Measurements from ENCODE around the gene CEMIP. TPM values are rescaled to one million over a fixed set of nuclear protein-coding genes. Genes with fewer than 3 reads are reported as not detected.

Gene CEMIP
- total and polyA plus RNA-seq, 2 of the 4 experiments (the other 2 are of a cell fraction), result 63.8 to 78.0 TPM

GRCh38 chr15:80949756-80950155 is 170.6 kb downstream of the CEMIP start:
- in situ Hi-C loops (cut with MboI; ENCODE audit: low sequenced_read_pairs), result no loop called here

More at GRCh38 chr15:80949756-80950155, 170.6 kb downstream of the CEMIP start:
- Histone ChIP-seq H3K23ac (ENCODE audit: low read depth, low read length) (no peak overlapping the region), H3K9me1 (ENCODE audit: insufficient read depth, low read length) (peaks cover 18% of the 10 kb centered on the region), H3K9me3 (ENCODE audit: control insufficient read depth, insufficient read depth, low read length) (no peaks in the 10 kb centered on the region), H4K91ac (ENCODE audit: insufficient read depth, low read depth, low read length) (no peak overlapping the region), H3K56ac (ENCODE audit: extremely low read depth, insufficient read depth, low read length) (no peak overlapping the region), H2BK120ac (ENCODE audit: low read depth, low read length) (no peak overlapping the region), H3K27me3 (ENCODE audit: control insufficient read depth, insufficient read depth, low read length) (no peaks in the 10 kb centered on the region), H3K18ac (ENCODE audit: low read depth, low read length) (no peak overlapping the region), H2AFZ (replicated peaks; ENCODE audit: low read length, poor library complexity) (no peak overlapping the region), H3K9ac (ENCODE audit: low read depth, low read length) (no peak overlapping the region), H3K4ac (ENCODE audit: low read depth, low read length) (no peak overlapping the region), H4K20me1 (ENCODE audit: insufficient read depth, low read length) (peaks cover 58% of the 10 kb centered on the region), H3K79me1 (ENCODE audit: low read depth in 1 of 2, low read length in 2 of 2) (no peaks in the 10 kb centered on the region), H3K14ac (replicated peaks; ENCODE audit: low read depth, low read length) (no peak overlapping the region), H2BK5ac (ENCODE audit: low read depth, low read length, poor library complexity, severe bottlenecking) (no peak overlapping the region), H3K36me3 (ENCODE audit: control insufficient read depth, insufficient read depth, low read length) (peaks cover 70% of the 10 kb centered on the region), H3K4me2 (ENCODE audit: low read depth, low read length) (no peak overlapping the region), H2BK20ac (ENCODE audit: low read depth, low read length) (no peak overlapping the region), H2AK9ac (replicated peaks; ENCODE audit: low read depth, low read length, poor library complexity) (no peak overlapping the region), H4K5ac (ENCODE audit: low read depth, low read length) (no peak overlapping the region), H3K27ac (ENCODE audit: insufficient read depth, low read length) (no peak overlapping the region), H3K4me3 (ENCODE audit: insufficient read depth, low read depth, low read length) (no peak overlapping the region), H2AK5ac (ENCODE audit: low read depth, low read length) (no peak overlapping the region), H3K4me1 (ENCODE audit: control insufficient read depth, insufficient read depth, low read length) (peaks cover 4% of the 10 kb centered on the region; the same call in 1 of the 2 replicates), H2BK15ac (ENCODE audit: low read depth, low read length) (no peak overlapping the region), H4K8ac (ENCODE audit: low read depth in 2 of 2, low read length in 2 of 2) (no peak overlapping the region)
- ChIA-PET POLR2A (ENCODE audit: unreplicated experiment) (no interaction called here), CTCF (no interaction called here)
- intact Hi-C loops (cut with micrococcal nuclease), result no loop called here
- ATAC-seq (ENCODE audit: low read depth), result no peak
- no peak for TF ChIP-seq CEBPB (IDR thresholded peaks at IDR 0.05; ENCODE audit: low read depth, low read length)
- DNase-seq, result no peak
- dilution Hi-C loops (cut with HindIII; ENCODE audit: low sequenced_read_pairs, unreplicated experiment), result no loop called here
- 100% methylated on average over 4 of the region's 4 CpGs; no CpG with 5 or more reads in 1 of the 2 experiments for WGBS, 2 experiments (ENCODE audit: extremely low coverage in 2 of 2, insufficient read length in 1 of 2)
- no TSS peak for BruUV-seq (replicated peaks)

Measured in IMR-90 (cell line).